GM18498 (cell line): ENCODE measurements around the gene TMEM235.
"Not testable (repeated sequence)": the region's sequence is repeated elsewhere in the genome, so short reads cannot be mapped to it uniquely, and the experiment has no call there.

Experiments
- ATAC-seq: cut with Tn5 transposase; IDR thresholded peaks from one replicate; pipeline ENCODE4 v1.9.1; 2021; ENCODE audit warnings: mild to moderate bottlenecking, moderate library complexity; ENCODE audit not compliant: unreplicated experiment

Gene TMEM235

DNA sequence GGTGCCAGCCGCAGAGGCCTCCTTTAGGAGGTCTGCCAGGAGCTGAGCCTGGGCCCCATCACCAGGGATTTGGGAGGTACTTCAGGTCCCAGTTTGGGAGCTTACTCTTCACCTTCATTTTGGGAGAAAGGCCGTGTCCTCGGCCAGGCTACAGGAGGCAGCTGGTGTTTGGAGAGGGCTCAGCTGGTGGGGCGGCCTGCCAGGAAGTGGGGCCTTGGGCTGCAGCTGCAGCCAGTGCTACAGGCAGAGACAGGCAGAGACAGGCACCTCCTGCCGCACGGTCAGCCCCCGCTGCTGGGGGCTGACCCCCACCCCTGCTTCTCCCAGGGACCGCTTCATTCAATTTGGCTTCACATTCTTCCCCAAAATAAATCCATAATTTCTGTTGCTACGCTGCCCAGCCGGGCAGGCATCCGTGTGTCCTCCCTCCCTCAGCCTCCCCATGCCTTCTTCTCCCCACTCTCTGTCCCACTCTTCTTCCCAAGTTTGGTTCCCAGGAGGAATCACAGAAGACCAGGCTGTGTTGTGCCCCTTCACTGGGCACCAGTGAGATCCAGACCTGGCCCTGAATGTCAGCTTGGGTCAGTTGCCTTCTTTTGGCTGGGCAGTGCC, 6.1 kb downstream of the TMEM235 start:
- no peak for ATAC-seq

DNA sequence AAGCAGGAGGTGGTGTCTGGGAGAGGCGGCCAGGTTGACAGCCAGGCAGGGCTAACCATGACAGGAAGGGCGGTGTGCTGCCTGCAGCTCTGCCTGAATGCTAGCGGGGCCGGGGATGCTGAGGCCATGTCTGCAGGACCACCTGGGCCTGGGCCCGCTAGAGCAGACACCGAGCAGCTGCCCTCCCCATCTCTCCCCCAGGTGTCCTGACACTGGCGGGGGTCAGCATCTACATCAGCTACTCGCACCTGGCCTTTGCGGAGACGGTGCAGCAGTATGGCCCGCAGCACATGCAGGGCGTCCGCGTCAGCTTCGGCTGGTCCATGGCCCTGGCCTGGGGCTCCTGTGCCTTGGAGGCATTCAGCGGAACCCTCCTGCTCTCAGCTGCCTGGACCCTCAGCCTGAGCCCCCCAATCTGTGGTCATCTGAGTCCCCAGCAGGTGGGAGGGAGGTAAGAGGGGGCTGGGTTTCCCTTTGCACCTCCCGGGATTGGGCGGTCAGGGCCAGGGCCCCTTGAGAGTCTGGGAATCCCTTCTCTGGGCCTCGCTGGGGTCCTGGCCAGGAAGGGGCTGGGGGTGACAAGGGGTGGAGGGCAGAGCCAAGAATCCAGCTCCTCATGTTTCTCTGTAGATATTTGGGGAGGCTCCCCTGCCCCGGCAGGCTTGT, 7.5 kb downstream of the TMEM235 start:
- no peak for ATAC-seq

DNA sequence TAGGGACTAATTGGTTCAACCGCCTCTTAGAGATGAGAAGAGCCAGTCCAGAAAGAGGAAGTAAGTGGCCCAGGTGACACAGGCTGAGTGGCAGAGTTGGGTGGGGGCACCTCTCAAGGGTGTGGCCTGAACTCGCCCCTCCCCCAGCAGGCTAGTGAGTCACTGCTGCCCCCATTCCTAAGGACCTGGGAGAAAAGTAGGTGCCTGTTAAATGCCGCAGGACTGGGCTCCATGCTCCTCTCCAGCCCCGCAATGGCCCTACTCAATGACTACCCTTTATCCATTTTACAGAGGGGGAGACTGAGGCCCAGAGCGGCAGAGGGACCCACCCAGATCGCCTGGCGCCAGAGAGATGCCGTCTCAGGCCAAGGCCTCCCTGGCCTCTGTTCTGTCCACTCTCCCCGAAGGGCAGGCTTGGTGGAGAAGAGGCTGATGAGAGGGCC, 8.1 kb downstream of the TMEM235 start:
- ATAC-seq, result no peak

DNA sequence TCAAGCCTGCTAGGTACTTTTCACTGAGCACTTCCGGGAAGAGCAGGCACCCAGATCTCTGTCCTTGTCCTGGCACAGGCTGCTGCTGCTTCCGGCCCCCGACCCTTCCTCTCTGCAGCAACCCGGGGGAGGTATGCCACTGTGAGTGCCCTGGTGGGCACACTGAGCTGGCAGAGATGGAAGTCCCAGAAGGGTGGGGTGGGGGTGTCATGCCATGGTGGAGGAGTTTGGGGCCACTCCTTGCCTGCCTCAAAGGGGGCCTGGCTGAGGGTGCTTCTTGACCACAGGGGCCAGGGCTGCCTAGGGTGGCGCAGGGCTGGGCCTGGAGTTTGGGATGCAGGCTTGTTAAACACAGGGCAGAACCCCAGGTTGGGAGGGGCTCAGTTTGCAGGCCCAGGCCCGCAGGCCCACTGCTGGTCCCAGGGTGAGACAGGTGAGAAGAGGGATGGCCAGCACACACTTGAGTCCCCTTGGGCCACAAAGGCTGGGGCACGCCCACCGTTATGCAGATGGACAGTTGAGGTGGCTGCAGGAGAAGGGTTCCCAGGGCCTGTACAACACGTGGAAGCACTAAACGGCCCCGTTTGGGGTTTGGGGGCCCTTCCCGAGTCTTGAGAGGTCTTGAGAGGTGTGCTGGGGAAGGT, 8.7 kb downstream of the TMEM235 start:
- ATAC-seq, result no peak

DNA sequence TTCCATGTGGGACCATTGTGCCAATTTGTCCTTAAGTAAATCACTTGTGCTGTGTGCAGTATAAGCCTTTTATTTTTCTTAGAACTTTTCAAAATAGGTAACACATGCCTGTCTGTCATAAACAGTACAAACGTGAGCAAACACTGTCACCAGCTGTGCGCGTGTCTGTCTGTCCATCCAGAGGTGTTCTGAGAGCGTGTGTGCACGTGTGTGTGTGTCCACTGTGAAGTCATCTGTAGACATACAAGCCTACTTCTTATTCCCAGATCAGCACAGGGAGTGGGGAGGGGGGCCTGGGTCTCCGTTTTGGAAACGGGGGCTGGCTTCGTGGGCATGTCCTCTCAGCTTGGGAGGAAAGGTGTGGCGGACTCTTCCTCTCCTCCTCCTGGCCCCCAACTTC, 9.4 kb downstream of the TMEM235 start:
- ATAC-seq, result no peak

DNA sequence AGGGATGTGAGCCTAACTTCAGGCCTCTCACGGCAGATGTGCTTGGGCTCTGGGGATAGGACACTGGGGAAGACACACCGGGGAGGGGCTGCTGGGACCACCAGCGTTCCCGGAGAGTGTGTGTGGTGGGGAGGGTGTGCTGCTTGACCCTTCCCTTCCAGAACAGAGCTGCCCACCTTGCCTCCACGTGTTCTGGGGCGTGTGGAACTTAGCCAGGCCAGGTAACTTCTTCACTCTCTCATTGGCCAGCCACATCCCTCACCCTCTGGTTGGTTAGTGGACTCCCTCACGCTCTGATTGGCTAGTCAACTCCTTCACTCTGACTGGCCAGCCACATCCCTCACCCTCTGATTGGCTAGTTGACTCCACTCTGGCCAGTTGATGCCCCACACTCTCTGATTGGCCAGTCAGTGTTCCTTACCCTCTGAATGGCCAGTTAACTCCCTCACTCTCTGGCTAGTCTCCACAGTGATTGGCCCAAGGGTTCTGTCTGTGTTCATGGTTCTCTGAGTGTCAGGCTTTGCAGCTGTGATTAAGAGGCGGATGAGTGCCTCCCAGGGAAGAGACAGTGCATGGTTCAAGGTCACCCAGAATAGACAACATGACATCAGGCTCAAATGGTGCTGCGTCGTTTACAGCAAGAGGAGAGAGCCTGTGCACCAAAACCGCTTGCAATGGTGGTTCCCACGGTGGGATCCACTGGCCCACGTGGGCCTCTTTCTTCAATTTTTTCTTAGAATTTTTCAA, 10.0 kb downstream of the TMEM235 start:
- no peak for ATAC-seq

DNA sequence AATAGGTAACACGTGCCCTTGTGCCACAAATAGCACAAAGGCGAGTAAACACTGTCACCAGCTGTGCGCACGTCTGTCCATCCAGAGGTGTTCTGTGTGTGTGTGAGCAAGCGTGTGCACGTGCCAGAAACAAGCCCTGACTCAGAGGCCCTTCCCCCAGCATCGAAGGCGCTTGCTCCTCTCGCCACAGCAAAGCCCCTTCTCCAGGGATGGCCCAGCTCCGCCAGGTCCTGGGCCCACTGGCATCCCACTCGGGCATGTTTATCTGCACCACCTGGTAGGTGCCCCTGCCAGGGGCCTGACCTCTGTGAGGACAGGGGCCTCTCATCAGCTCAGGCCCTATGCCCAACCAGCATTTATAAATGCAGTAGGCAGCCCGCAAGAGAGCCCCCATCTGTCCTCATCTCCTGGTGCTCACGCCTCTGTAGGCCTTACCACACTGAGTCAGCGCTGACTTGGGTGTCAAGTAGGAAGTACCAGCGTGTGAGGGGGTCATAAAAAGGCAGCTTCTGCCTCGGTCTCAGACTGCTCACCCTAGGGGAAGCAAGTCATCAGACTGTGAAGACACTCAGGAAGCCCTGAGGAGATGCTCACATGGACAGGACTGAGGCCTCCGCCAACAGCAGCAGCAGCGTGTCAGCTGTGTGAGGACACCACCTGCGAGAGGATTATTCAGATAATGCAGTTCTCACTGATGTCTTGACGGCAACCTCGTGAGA, 10.8 kb downstream of the TMEM235 start:
- no peak for ATAC-seq

DNA sequence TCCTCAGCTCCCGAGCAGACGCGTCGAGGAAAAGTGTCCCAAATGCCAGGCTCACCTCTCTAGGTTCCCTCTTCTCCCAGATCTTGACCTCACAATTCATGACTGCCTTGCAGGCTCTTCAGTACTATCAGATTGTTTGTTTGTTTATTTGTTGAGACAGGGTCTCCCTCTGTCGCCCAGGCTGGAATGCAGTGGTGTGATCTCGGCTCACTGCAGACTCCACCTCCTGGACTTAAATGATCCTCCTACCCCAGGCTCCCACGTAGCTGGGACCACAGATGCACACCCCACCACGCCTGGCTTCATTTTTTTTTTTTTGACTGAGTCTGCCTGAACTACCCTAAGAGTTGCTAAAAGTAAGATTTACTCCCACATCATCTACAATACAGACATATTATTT, 15.9 kb downstream of the TMEM235 start:
- no peak for ATAC-seq

DNA sequence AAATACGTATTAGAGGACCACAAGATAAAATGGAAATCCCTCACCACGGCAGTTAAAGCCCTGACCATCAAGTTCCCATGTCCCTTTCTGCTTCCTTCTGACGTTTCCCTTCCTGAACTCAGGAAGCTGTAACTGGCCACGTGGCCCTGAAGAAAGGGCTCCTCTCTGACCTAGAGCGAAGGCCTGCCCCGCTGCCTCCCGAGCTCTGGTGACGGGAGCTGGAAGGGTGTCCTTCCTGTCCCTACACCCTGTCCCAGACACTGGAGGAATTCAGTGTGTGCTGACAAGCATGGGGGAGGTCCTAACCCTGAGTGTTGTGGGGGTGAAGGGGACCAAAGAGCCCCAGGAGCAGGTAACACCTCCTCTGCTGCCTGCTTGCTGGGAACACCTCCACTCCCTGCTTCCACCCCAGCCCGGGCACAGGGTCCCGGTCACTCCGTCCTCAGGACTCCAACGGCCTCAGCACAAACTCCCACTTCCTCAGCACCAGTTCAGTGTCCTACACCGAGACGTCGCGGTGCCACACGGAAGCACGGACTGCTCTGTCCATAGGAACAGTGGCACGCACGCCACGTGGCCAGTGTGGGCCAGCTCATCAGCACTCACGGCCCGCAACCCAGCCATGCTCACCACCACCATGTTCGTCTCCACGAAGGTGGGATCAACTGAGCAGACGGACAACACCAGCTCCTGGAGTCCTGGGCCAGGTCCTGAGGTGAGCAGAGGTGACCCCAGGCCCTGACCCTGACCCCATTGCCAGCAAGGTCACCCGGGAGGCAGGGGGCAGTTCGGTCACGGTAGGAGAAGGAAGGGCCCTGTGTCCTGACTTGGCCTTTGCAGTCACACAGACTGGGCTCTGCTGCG, 16.9 kb downstream of the TMEM235 start:
- ATAC-seq, result no peak

DNA sequence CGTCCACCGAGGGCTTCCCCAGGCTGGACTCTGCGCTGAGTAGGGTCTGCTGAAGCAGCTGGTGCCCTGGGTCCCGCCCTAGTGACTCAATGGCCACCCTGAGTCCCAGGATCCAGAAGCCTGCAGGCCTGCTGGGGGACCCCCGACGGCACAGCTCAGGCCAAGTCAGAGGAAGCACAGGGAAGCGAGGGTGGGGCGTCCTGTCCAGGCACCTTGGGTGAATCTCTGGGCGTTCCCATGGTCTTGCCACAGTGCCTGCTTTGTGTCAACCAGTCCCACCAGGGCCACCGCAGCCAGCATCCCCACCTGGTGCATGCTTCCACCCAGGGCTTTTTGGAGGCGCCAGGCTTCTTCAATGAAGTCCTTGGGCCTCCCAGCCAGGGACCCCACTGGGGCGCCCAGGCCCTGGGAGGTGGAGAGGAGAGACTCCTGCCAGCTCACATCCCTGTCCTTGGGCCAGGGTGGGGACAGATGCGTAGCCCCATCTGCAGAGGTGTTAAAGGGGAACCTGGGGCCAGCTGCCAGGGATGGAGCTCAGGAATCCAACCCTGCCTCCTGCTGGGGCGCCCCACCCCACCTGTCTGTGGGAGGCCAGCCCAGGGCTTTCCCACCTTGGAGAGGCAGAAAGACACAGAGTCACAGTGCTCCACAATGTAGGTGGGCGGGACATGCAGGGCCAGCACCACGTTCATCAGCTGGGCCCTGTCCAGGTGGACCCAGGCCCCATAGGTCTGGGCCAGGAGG, 17.8 kb downstream of the TMEM235 start:
- ATAC-seq, result no peak

DNA sequence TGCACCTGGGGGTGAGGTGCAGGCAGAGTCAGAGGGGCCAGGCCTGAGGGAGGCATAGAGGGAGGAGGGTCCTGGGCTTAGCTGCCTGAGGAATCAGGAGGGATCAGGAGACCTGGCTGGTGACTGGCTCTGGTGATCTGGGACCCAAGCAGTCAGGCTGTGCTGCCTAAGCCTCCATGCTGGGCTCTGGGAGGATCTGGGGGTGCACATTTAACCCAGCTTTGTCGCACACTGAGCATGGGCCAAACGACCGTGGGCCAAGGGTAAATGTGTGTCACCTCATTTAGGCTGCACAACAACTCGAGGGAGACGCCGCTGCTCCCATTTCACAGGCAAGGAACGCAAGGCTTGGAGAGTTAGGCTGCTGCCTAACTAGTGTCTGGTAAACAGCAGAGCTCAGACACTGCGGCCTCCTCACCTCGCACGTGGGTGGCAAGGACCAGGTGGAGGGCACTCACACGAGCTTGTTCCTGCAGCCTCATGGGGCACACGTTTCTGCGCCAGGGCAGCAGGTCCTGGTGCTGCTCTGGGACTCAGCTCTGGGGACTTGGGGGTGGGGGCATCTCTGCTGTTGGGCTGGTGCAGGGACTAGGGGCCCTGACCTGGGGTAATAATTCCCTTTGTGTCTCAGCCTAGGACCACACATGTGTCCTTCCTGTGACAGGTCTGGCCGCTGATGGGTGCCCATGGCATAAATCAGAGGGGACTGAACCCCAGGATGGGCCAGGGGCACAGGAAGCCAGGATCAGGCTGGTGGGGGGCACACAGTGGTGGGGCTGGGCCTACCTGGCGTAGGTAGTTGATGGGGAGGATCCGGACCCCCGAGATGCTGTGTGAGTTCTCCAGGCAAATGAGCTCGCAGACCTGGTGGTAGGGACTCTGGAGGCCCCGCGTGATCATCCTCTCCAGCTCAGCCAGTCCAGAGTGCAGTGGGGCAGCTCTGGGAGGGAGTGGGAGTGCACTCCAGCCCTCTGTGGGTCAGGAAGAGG, 18.7 kb downstream of the TMEM235 start:
- no peak for ATAC-seq

DNA sequence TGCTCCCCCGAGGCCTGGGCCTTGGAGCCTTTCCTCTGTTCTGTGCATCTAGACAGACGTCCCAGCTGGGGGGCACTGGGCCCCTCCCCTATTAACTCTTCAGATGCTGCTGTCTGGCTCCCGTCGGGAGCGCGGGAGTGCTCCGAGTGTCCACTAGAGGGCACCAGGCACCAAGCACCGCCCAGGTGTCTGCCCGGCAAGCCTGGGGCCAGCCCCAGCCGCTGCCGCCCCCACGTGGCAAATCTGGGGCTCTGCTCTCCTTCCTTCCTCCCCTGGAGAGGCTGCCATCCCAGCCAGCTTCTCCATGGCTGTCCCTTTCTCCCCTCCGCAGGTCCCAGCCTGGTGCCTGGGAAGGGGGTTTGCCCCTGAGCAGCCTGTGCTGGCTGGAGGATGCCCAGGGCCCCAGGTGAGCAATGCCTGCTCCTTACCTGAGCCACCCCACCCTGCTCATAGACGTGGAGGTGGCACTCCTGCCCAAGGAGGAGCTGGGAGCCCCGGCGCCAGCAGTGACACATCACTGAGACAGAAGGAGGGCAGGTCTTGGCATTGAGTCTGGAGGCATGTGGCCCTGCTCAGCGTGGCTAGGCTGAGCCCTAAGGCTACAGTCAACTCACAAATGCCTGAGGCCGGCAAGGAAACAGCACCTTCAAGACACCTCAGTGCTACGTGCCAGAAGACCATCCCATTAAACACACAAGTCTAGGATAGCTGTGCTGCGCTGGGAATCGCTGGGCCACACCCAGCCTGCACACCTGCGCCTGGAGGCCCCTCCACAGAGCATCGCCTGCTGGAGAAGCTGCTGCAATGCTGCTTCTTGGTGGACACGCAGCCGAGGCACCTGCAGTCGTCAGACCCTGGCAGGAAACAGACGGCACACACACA, 19.7 kb downstream of the TMEM235 start:
- ATAC-seq, result peak; percentile 60

DNA sequence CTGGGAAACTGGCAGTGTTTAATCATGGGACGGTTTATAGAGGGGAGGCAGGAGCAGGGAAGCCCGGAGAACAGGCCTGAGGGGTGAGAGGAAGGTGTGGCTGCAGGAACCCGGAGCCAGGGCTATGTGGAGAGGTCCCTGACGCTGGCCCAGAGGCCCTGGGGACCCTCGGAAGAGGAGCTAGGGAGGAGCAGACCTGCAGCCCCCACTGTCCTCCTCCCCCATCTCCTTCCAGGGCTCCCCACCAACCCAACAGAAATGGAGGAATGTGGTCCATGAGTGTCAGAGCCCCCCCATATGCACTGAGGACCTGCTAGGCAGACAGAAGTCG, 20.3 kb downstream of the TMEM235 start:
- ATAC-seq, result no peak

DNA sequence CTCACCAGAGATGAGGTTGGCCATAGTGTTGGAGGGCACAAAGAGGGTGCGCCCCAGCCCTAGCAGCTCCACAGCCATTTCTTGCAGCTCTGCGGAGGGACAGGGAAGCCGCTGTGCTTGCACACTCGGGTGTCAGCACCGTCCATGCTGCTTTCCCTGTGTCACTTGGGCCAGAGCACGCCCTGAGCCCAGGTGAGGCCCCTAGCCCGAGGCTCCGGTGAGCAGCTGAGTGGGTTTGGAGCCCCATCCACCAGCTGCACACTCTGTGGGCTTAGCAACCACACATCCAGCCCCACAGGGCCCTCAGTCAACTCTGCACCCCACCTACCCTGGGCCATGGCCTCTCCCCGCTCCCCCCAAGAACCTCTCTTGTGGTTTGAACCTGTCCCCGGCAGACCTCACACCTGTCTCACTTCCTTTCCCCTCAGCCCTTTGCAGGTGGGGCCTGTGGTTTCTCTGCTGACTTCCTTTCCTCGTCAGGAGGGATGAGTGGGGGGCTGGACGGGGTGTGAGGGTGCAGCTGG, 20.7 kb downstream of the TMEM235 start:
- ATAC-seq, result no peak

DNA sequence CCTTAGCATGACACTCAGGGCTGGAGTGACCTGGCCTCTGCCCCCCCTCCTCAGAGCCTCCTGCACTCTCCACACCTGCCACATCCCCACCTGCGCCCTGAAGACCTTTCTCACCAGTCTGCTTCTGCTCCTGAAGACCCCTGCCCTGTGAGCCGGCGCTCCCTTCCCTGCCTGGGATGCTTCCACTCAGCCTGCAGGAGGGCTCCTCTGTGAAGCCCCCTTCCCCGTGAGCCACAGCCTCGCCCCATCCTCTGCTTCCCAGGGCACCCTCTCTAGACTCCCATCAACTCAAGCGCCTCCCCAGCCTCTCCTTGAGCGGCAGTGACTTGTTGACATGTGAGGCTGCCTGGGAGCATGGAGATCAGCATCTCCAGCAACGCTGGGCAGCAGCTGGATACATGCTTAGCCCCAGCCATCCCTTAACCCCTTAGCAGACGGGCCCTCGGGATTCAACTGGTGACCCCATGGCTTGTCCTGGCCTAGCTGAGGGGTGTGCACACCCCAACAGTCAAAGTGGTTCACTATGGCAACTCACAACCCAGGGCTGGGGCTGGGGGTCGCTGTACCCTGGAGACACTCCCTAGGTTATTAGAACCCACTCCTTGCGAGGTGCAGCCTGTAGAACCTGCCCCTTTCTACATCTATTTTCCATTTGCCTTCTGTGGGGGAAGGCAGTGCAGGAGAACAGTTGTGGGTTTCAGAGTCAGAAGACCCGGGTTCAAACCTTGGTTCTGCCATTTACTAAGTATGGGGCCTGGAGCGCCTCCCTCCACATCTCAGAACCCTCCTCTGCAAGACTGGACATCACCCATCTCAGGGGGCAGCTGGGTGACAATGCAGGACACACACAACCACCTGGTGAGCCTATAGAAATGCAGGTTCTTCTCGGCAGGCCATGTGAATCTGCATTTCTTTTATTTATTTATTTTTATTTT, 21.5 kb downstream of the TMEM235 start:
- no peak for ATAC-seq

DNA sequence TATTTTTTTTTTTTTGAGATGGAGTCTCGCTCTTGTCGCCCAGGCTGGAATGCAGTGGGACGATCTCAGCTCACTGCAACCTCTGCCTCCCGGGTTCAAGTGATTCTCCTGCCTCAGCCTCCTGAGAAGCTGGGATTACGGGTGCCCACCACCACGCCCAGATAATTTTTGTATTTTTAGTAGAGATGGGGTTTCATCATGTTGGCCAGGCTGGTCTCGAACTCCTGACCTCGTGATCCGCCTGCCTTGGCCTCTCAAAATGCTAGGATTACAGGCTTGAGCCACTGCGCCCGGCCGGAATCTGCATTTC, 22.2 kb downstream of the TMEM235 start:
- ATAC-seq, result not testable (repeated sequence)
